K562 (cell line): ENCODE results near the gene DLGAP1. TPM values are rescaled to one million over a fixed set of nuclear protein-coding genes. Genes with fewer than 3 reads are reported as not detected.

Source experiments
- ASH1L ChIP-seq: fragments of 450-650 bp; IDR thresholded peaks from 2 replicates; pipeline ENCODE4 v1.6.1; 2018; ENCODE audit warnings: borderline replicate concordance, mild to moderate bottlenecking, low read depth; ENCODE audit not compliant: partially characterized antibody
- BHLHE40 ChIP-seq: IDR thresholded peaks from 2 replicates; pipeline ENCODE4 v1.6.1; 2011; ENCODE audit warnings: low read length, improper control_type of control experiment
- HEY1 ChIP-seq: fragments of 250-450 bp; sonication (Bioruptor Pico); IDR thresholded peaks from 2 replicates; pipeline ENCODE4 v1.5.0; 2020; ENCODE audit warnings: mild to moderate bottlenecking, moderate library complexity, borderline replicate concordance
- NFIX ChIP-seq: fragments of 250-450 bp; sonication (Bioruptor Pico); IDR thresholded peaks from 2 replicates; pipeline ENCODE4 v1.4.0; 2020; ENCODE audit warnings: low read depth, mild to moderate bottlenecking, moderate library complexity
- PREB ChIP-seq: sonication (generic); formaldehyde crosslinking; IDR thresholded peaks from 2 replicates; pipeline ENCODE4 v1.8.1; 2023; ENCODE audit warnings: mild to moderate bottlenecking, missing genetic modification reagents
- RCOR1 ChIP-seq, 2 experiments: IDR thresholded peaks; 2 replicates each; pipeline ENCODE4 v1.6.1; 2012; ENCODE audit warnings: low read depth in 2 of 2, low read length in 2 of 2, borderline replicate concordance in 1 of 2, improper control_type of control experiment in 1 of 2
- RNF2 ChIP-seq: sonication (generic); IDR thresholded peaks from 2 replicates; pipeline ENCODE4 v1.6.1; 2016
- TAF9B ChIP-seq: fragments of 450-650 bp; IDR thresholded peaks from 2 replicates; pipeline ENCODE4 v1.6.1; 2018; ENCODE audit warnings: mild to moderate bottlenecking; ENCODE audit not compliant: partially characterized antibody
- ZFP1 ChIP-seq: fragments of 450-650 bp; formaldehyde crosslinking; IDR thresholded peaks from 2 replicates; pipeline ENCODE4 v1.4.0; 2020; ENCODE audit warnings: mild to moderate bottlenecking, mixed read lengths
- ZNF146 ChIP-seq: IDR thresholded peaks from one replicate; pipeline ENCODE4 v1.6.1; 2018; ENCODE audit warnings: missing compliant biosample characterization; ENCODE audit not compliant: unreplicated experiment
- ZNF175 ChIP-seq: fragments of 200-800 bp; sonication (Bioruptor generic); IDR thresholded peaks from 2 replicates; pipeline ENCODE4 v1.6.1; 2016; ENCODE audit warnings: low read depth, mild to moderate bottlenecking, missing genetic modification characterization, missing compliant biosample characterization
- ZNF311 ChIP-seq: fragments of 250-450 bp; sonication (Bioruptor Pico); IDR thresholded peaks from 2 replicates; pipeline ENCODE4 v1.4.0; 2020; ENCODE audit warnings: mild to moderate bottlenecking, moderate library complexity
- polyA plus RNA-seq, 8 experiments: library from polyadenylated mRNA; depleted of rRNA in 4 of 8; stranded (reverse) in 5 of 8; unstranded in 3 of 8; fragments of >200 nt; fragmentation: Nextera tagmentation in 2 of 8; fragmentation: Illumina TruSeq in 1 of 8; extraction: Ambion mirVana in 2 of 8; extraction: Trizol in 1 of 8; gene quantifications; 2 replicates each; pipeline versions ENCODE4 v1.2.1 to v1.2.3, GENCODE V29; 2011 to 2014; ENCODE audit warnings: inconsistent platforms in 1 of 8, missing spikeins in 1 of 8
- total RNA-seq, 7 experiments: library from RNA; depleted of rRNA in 6 of 7; stranded (reverse); fragments of >200 nt in 6 of 7; fragmentation: Illumina TruSeq in 2 of 7; extraction: Trizol in 2 of 7; gene quantifications; 2 replicates each; pipeline versions ENCODE4 v1.2.1 to v1.2.3, GENCODE V29; 2011 to 2021; ENCODE audit warnings: low replicate concordance in 1 of 7
- TF ChIP-seq, protein P1 (sequence below): sonication (generic); formaldehyde crosslinking; IDR thresholded peaks from 2 replicates; pipeline ENCODE4 v1.9.0; 2022; ENCODE audit warnings: mild to moderate bottlenecking, missing genetic modification reagents
- TF ChIP-seq, protein P2 (sequence below): fragments of 450-650 bp; IDR thresholded peaks from 2 replicates; pipeline ENCODE4 v1.6.1; 2016; ENCODE audit warnings: antibody characterized with exemption

The DLGAP1 gene
- total and polyA plus RNA-seq, 9 of the 15 experiments (the other 6 are each of a cell fraction or from before 2014, with no cell fraction given), result 0.04 to 0.22 (median 0.08) TPM

DNA sequence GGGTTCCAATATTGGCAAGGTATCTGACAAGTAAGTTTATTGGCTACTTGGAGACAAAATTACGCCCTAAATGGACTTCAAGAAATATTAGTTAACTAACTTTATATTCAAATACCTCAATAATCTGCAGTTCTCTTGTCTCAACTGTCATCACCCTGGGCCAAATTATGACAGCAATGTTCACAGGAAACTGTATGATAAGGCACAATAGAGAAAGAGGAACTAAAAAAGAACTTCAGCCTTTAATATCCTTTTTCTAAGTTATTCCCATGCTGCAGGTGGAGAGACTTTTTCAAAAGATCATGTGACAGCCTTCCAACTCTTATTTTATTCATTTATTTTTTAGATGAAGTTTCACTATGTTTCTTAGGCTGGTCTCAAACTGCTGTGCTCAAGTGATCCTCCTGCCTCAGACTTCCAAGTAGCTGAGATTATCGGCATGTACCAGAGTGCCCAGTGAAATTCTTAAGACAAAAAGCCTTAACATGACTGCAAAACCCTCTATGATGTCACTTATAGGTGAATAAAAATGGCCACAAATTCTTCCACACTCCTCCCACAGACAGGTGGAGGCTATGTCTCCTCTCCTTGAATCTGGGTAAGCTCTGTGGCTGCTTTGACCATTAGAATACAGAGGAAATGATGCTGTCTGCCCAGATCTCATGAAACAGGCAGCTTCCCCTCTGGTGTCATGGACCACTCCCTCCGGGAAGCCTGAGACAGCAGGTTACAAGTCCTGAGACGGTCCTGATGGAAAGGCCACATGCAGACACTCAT, 794.2 kb downstream of the DLGAP1 start (continued):
- TF ChIP-seq PREB (CRISPR knock-in tag) (no peak), HEY1 (CRISPR knock-in tag) (peak; percentile 23; the same call in 1 of the 2 replicates), RCOR1 (IDR thresholded peaks at IDR 0.05; ENCODE audit: borderline replicate concordance in 1 of 2, low read depth in 2 of 2, low read length in 2 of 2) (peak in 1 of 2 experiments; percentile 78; a peak in 2 of 4 replicates), ZNF175 (peak; percentile 71; the same call in 1 of the 2 replicates), ZNF146 (CRISPR knock-in tag) (no peak), ZFP1 (CRISPR knock-in tag) (no peak), ZNF311 (CRISPR knock-in tag) (peak; percentile 12; the same call in 1 of the 2 replicates), TAF9B (no peak), RNF2 (peak; percentile 67; the same call in 1 of the 2 replicates), NFIX (CRISPR knock-in tag) (no peak), BHLHE40 (0 out of 2 replicates have a peak, but pooled peaks have one; percentile 25), ASH1L (no peak)
- TF ChIP-seq, protein P1, sequence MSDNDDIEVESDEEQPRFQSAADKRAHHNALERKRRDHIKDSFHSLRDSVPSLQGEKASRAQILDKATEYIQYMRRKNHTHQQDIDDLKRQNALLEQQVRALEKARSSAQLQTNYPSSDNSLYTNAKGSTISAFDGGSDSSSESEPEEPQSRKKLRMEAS, result 0 out of 2 replicates have a peak, but pooled peaks have one; percentile 30
- TF ChIP-seq, protein P2, sequence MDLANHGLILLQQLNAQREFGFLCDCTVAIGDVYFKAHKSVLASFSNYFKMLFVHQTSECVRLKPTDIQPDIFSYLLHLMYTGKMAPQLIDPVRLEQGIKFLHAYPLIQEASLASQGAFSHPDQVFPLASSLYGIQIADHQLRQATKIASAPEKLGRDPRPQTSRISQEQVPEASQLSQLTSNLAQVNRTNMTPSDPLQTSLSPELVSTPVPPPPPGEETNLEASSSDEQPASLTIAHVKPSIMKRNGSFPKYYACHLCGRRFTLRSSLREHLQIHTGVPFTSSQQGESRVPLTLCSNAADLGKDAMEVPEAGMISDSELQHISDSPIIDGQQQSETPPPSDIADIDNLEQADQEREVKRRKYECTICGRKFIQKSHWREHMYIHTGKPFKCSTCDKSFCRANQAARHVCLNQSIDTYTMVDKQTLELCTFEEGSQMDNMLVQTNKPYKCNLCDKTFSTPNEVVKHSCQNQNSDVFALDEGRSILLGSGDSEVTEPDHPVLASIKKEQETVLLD, result no peak
